Nephron (organoid): ENCODE results near the gene PCNX2.
A peak's percentile ranks its signal among the peaks of the same experiment; 100 is the strongest.

ENCODE experiments used
- H3K27ac Mint-ChIP-seq, 3 experiments: 2 replicates each; pipeline ENCODE4 v1.8.0; 2020; ENCODE audit warnings: mixed read lengths in 3 of 3, mild to moderate bottlenecking in 2 of 3, moderate library complexity in 1 of 3
- H3K27me3 Mint-ChIP-seq: 2 replicates; pipeline ENCODE4 v1.8.0; 2021; ENCODE audit warnings: low read depth, mild to moderate bottlenecking, moderate library complexity, mixed read lengths
- H3K36me3 Mint-ChIP-seq: 2 replicates; pipeline ENCODE4 v1.8.0; 2020; ENCODE audit warnings: low read depth, mixed read lengths
- H3K4me1 Mint-ChIP-seq: 2 replicates; pipeline ENCODE4 v1.8.0; 2020; ENCODE audit warnings: mixed read lengths
- H3K4me3 Mint-ChIP-seq, 3 experiments: 2 replicates each; pipeline ENCODE4 v1.8.0; 2020; ENCODE audit warnings: mild to moderate bottlenecking in 3 of 3, mixed read lengths in 3 of 3, moderate library complexity in 2 of 3
- H3K9me3 Mint-ChIP-seq: 2 replicates; pipeline ENCODE4 v1.8.0; 2020; ENCODE audit warnings: mixed read lengths
- TF ChIP-seq, protein P1 (sequence below), 3 experiments: fragments of 200-600 bp; sonication (generic); IDR thresholded peaks; one replicate each; pipeline ENCODE4 v1.5.0; 2021; ENCODE audit warnings: antibody characterized with exemption in 3 of 3; ENCODE audit not compliant: unreplicated experiment in 3 of 3

The PCNX2 gene

DNA sequence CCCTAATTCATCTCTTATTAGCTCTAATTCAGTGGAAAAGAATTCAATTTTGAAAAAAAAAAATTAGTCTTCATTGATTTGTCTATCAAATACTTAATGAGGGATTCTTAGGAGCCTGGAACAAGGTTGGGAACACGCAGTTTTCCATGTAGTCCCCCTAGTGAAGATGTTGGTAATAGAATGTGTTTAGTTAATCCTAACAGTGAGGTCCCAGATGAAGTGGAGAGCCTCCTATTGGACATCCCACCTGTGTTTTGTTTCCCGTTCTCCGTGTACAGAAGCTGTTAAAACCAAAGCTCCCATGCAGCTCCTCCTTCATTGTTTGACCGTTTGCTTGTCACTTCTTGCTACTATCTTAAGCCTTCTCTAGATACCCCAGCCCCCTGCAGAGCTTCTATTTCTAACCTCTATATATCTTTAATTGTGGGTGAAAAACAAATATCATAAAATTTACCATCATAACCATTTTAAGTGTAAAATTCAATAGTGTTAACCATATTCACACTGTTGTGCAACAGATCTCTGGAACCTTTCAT is 67.5 kb downstream of the PCNX2 start:
- peaks cover 4% of the 10 kb centered on the region for H3K27me3 Mint-ChIP-seq
- TF ChIP-seq, protein P1, sequence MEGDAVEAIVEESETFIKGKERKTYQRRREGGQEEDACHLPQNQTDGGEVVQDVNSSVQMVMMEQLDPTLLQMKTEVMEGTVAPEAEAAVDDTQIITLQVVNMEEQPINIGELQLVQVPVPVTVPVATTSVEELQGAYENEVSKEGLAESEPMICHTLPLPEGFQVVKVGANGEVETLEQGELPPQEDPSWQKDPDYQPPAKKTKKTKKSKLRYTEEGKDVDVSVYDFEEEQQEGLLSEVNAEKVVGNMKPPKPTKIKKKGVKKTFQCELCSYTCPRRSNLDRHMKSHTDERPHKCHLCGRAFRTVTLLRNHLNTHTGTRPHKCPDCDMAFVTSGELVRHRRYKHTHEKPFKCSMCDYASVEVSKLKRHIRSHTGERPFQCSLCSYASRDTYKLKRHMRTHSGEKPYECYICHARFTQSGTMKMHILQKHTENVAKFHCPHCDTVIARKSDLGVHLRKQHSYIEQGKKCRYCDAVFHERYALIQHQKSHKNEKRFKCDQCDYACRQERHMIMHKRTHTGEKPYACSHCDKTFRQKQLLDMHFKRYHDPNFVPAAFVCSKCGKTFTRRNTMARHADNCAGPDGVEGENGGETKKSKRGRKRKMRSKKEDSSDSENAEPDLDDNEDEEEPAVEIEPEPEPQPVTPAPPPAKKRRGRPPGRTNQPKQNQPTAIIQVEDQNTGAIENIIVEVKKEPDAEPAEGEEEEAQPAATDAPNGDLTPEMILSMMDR (IDR thresholded peaks at IDR 0.05; ENCODE audit: unreplicated experiment in 3 of 3) = no peak
- no peak overlapping the region for H3K27ac Mint-ChIP-seq
- no peak overlapping the region for H3K4me3 Mint-ChIP-seq
- no peaks in the 10 kb centered on the region for H3K9me3 Mint-ChIP-seq
- H3K4me1 Mint-ChIP-seq = no peaks in the 10 kb centered on the region
- peaks cover 3% of the 10 kb centered on the region for H3K36me3 Mint-ChIP-seq

DNA sequence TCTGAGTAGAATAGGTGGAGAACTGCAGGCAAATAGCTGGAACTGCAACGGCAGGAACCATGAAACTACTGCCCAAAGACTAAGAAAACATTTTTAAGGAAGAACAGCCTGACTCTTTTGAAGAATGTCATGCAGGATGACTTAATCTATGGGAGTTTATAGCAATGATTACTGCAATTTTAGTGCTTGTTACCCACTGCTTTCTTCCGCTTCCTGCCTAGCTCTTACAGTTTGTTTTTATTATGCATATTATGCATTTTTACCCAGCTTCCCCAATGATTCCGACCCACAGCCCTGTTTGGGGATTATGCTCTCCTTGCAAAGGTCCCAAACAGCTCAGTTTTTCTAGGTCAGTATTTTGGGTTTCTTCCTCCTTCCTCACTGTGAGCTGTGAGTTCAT is 71.2 kb downstream of the PCNX2 start:
- peaks cover 6% of the 10 kb centered on the region for H3K9me3 Mint-ChIP-seq
- H3K4me3 Mint-ChIP-seq = no peak overlapping the region
- peaks cover 21% of the 10 kb centered on the region for H3K36me3 Mint-ChIP-seq
- no peak overlapping the region for H3K27ac Mint-ChIP-seq
- no peaks in the 10 kb centered on the region for H3K4me1 Mint-ChIP-seq
- peaks cover under 1% of the 10 kb centered on the region for H3K27me3 Mint-ChIP-seq
- TF ChIP-seq, protein P1 (IDR thresholded peaks at IDR 0.05; ENCODE audit: unreplicated experiment in 3 of 3) = no peak

DNA sequence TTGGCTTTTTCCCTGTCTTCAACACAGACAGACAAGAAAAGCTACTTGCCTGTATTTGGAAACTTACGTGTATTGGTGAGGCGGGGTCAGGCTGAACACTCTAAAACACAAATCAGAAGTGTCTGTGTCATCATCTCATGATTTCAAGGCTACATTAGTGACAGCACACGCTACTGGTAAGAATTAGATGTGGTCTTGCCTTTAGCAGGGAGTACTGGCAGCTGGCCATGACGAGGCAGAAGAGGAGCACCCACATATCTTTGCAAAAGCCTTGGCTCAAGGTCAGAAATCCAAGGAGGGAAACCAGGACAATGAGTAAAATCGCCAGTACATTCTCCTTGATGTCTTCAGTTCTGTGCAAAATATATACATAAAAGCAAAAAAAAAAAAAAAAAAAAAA is 77.7 kb downstream of the PCNX2 start:
- Mint-ChIP-seq H3K9me3 (peaks cover 12% of the 10 kb centered on the region), H3K27ac (no peak overlapping the region), H3K36me3 (peaks cover 24% of the 10 kb centered on the region), H3K4me3 (no peak overlapping the region), H3K4me1 (no peaks in the 10 kb centered on the region), H3K27me3 (peaks cover 5% of the 10 kb centered on the region)
- TF ChIP-seq, protein P1 (IDR thresholded peaks at IDR 0.05; ENCODE audit: unreplicated experiment in 3 of 3) = no peak

DNA sequence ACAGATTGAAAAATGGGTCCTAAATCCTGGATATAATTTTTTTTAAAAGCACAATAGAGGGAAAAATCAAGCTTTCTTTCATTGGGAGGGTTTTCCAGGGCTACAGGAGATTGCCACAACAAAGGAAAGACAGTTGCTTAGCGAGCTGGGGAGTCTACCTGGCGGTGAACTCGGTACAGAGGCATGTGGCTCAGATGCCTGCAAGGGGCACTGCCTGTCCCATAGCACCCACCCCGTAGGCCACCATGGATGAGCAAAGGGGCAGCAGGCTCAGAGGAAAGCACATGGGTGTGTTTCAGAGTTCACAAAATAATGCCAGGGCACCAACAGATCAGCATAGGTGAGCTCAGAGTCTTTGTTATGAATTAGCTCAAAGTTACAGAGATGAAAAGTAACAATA is 79.5 kb downstream of the PCNX2 start:
- TF ChIP-seq, protein P1 (IDR thresholded peaks at IDR 0.05; ENCODE audit: unreplicated experiment in 3 of 3) = no peak
- no peak overlapping the region for H3K27ac Mint-ChIP-seq
- H3K9me3 Mint-ChIP-seq = peaks cover 12% of the 10 kb centered on the region
- peaks cover 5% of the 10 kb centered on the region for H3K27me3 Mint-ChIP-seq
- peaks cover 5% of the 10 kb centered on the region for H3K4me1 Mint-ChIP-seq
- H3K36me3 Mint-ChIP-seq = peaks cover 23% of the 10 kb centered on the region
- no peak overlapping the region for H3K4me3 Mint-ChIP-seq

DNA sequence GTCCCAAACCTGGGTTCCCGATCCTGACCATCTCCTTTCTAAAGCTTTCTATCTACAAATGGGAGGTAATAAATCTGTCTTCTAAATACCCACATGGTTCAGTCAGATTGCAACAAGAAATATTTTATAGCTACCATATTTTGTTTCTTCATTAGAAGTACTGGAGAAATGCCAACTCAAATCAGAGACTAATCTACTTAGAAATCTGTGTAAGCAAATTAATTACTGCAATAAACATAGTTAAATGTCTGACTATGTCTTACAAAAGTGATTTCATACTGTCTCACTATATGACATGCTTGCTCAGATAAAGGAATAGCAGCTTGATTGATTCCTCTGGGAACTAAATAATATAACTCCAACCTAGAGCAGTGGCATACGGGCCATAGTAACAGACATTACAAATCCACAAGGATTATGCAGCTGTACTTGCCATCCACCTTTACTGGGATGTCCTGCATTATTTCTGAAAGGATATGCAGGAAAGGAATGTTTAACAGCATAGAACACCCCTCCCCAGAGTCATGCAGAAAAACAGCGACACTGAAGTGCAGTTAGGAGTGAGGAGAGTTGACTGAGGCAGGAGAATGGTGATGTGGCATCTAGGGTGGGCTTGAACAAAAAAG is 80.3 kb downstream of the PCNX2 start:
- TF ChIP-seq, protein P1 (IDR thresholded peaks at IDR 0.05; ENCODE audit: unreplicated experiment in 3 of 3) = no peak
- Mint-ChIP-seq H3K36me3 (peaks cover 16% of the 10 kb centered on the region), H3K4me3 (no peak overlapping the region), H3K27ac (peak overlapping the region in 1 of 3 experiments; percentile 22), H3K27me3 (peaks cover 5% of the 10 kb centered on the region), H3K9me3 (peaks cover 12% of the 10 kb centered on the region), H3K4me1 (peaks cover 9% of the 10 kb centered on the region)

DNA sequence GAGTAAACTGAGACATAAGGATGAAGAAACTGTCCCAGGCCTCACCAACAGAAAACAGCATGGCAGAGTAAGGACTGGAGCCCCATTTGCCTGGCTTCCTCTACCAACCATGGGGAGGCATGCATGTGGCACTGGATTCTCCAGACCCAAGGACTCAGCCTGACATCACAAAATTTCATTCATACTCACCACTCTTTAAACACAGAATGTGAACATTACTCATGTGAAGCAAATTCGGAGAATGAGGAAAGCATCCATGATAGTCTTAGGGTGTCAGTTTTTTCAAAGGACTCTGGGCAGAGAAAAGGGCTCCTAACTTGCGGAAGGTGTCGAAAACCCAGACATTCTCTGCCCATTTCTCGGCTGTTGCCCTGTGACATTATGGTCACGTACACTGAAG is 83.9 kb downstream of the PCNX2 start:
- TF ChIP-seq, protein P1 (IDR thresholded peaks at IDR 0.05; ENCODE audit: unreplicated experiment in 3 of 3) = no peak
- H3K27ac Mint-ChIP-seq = no peak overlapping the region
- no peak overlapping the region for H3K4me3 Mint-ChIP-seq
- peaks cover 5% of the 10 kb centered on the region for H3K36me3 Mint-ChIP-seq
- H3K4me1 Mint-ChIP-seq = peaks cover 9% of the 10 kb centered on the region
- no peaks in the 10 kb centered on the region for H3K9me3 Mint-ChIP-seq
- no peaks in the 10 kb centered on the region for H3K27me3 Mint-ChIP-seq
